Pancreas (tissue), 10 donors: ENCODE measurements around the gene INPP5F. TPM values are rescaled to one million over a fixed set of nuclear protein-coding genes. Genes with fewer than 3 reads are reported as not detected.
A peak's percentile ranks its signal among the peaks of the same experiment; 100 is the strongest.
"Not testable (repeated sequence)": the region's sequence is repeated elsewhere in the genome, so short reads cannot be mapped to it uniquely, and the experiment has no call there.

Experiments
- ATAC-seq, 4 donors: fragments of 200-7000 bp; cut with Tn5 transposase; one replicate each; pipeline versions ENCODE4 v1.8.0 to v1.9.1; 2020; ENCODE audit warnings: mild to moderate bottlenecking in 4 of 4, moderate library complexity in 4 of 4
- DNase-seq, 6 donors: peaks; one replicate each; pipeline ENCODE4 v3.0.0-alpha.2; 2020
- FAIRE-seq: peaks from 2 replicates; lab custom pipeline; 2012; peaks lifted over from hg19 to GRCh38; lab: Jason Lieb, UNC
- H3K27ac ChIP-seq, 4 donors: fragments of 200-600 bp; sonication (generic); 1 replicate in 3 of 4; 2 replicates in 1 of 4; pipeline versions ENCODE4 v1.5.0 to v1.8.0; 2020
- H3K27me3 ChIP-seq, 4 donors: fragments of 200-600 bp; one replicate each; pipeline ENCODE4 v1.8.0; 2021
- H3K36me3 ChIP-seq, 3 donors: fragments of 200-600 bp; sonication (generic) in 1 of 3; one replicate each; pipeline versions ENCODE4 v1.5.0 to v1.8.0; 2020 to 2021
- H3K4me1 ChIP-seq, 3 donors: fragments of 200-600 bp; one replicate each; pipeline ENCODE4 v1.8.0; 2021
- H3K4me3 ChIP-seq, 4 donors: fragments of 200-600 bp; sonication (generic) in 2 of 4; one replicate each; pipeline versions ENCODE4 v1.5.0 to v1.8.0; 2020 to 2021
- H3K9me3 ChIP-seq, 4 donors: fragments of 200-600 bp; one replicate each; pipeline ENCODE4 v1.8.0; 2021
- WGBS, 2 donors: extraction: QIAGEN DNeasy Blood & Tissue Kit; methylation state at CpG; one replicate each; pipeline ENCODE4 v1.1.7; 2013; 5-methylcytosine and 5-hydroxymethylcytosine counted together
- intact Hi-C, 3 donors: fragments of 100-400 bp; cut with DNase I; formaldehyde crosslinking; loops; one replicate each; pipeline versions ENCODE4 v1.11.1 to v1.14.2; 2022
- polyA plus RNA-seq, 2 donors: library from polyadenylated mRNA; stranded (reverse); fragments of 200-250 nt; gene quantifications; one replicate each; pipeline ENCODE4 v1.2.3, GENCODE V29; 2013
- total RNA-seq, 6 donors: library from RNA; stranded (reverse); fragmentation: NEBNext Ultra II Directional in 4 of 6; extraction: Animal tissue kit (Norgen Biotek cat#: 25700) in 4 of 6; gene quantifications; one replicate each; pipeline versions ENCODE4 v1.2.1 to v1.2.4, GENCODE V29; 2021 to 2023
- TF ChIP-seq, protein P1 (sequence below), 4 donors: fragments of 200-600 bp; sonication (generic) in 3 of 4; IDR thresholded peaks; one replicate each; pipeline versions ENCODE4 v1.5.0 to v1.8.0; 2021; ENCODE audit warnings: antibody characterized with exemption in 4 of 4
- donor health status: healthy with polysubstance abuse.
- donor health status: DM: no; HTN: no; CAD: no; lungs with moderate emphysema.
- donor health status: DM: no; HTN: no; CAD: no.
- donor health status: control.
- donor health status: control.
- donor health status: Bipolar disorder and iron deficiency.
- donor health status: DM: yes; HTN: yes; CAD: no.
- donor health status: DM: no; HTN: no; CAD: no.
- donor health status: DM: no; HTN: no; CAD: no.
- donor health status: DM: yes; HTN: yes; CAD: no.

Gene INPP5F
- total and polyA plus RNA-seq, 8 donors = 4.3 to 13.6 (median 4.7) TPM

DNA sequence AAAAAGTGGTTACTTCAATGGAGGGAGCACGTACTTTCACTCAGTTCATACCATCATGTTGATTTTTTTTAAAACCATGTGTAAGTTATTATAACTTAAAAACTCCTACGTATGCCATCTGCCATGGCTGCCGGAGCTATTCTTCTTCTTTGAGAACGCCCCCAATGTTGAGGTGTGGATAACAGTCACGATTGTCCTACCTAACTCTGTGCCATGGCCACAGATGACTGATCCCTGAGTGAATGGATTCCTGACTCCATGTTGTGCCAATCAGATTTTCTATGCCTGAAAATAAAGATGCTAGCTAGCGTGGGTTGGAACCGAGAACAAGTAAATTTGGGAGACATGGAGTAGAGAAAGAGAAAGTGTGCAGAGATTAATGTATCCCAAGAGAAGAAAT lies 141.5 kb downstream of the INPP5F start:
- H3K4me1 ChIP-seq = peaks cover 0 to 17% (median 8%) of the 10 kb centered on the region in 3 donors
- no peak overlapping the region for H3K27ac ChIP-seq
- DNase-seq = no peak
- no peak overlapping the region for H3K4me3 ChIP-seq
- intact Hi-C loops = loop anchor here in 1 of 3 donors (10.0 kb wide), 1 partner anchor 193 kb away; no protein-coding TSS in a partner anchor
- no peaks in the 10 kb centered on the region for H3K9me3 ChIP-seq
- no peaks in the 10 kb centered on the region for H3K36me3 ChIP-seq
- no peak for FAIRE-seq
- ATAC-seq = no peak
- WGBS, 2 donors = 86 to 88% methylated on average over 7 of the region's 7 CpGs
- H3K27me3 ChIP-seq = no peaks in the 10 kb centered on the region
- TF ChIP-seq, protein P1, sequence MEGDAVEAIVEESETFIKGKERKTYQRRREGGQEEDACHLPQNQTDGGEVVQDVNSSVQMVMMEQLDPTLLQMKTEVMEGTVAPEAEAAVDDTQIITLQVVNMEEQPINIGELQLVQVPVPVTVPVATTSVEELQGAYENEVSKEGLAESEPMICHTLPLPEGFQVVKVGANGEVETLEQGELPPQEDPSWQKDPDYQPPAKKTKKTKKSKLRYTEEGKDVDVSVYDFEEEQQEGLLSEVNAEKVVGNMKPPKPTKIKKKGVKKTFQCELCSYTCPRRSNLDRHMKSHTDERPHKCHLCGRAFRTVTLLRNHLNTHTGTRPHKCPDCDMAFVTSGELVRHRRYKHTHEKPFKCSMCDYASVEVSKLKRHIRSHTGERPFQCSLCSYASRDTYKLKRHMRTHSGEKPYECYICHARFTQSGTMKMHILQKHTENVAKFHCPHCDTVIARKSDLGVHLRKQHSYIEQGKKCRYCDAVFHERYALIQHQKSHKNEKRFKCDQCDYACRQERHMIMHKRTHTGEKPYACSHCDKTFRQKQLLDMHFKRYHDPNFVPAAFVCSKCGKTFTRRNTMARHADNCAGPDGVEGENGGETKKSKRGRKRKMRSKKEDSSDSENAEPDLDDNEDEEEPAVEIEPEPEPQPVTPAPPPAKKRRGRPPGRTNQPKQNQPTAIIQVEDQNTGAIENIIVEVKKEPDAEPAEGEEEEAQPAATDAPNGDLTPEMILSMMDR (IDR thresholded peaks at IDR 0.05) = no peak

DNA sequence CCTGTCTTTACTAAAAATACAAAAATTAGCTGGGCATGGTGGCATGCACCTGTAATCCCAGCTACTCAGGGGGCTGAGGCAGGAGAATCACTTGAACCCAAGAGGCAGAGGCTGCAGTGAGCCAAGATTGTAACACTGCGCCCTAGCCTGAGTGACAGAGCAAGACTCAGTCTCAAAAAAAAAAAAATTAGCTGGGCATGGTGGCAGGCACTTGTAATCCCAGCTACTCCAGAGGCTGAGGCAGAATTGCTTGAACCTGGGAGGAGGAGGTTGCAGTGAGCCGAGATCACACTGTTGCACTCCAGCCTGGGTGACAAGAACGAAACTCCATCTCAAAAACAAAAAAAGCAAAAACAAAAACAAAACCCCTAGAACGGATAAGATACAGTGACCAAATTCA lies 143.5 kb downstream of the INPP5F start:
- intact Hi-C loops = loop anchor here in 1 of 3 donors (10.0 kb wide), 1 partner anchor 195 kb away; no protein-coding TSS in a partner anchor
- FAIRE-seq, H3K27ac ChIP-seq, H3K36me3 ChIP-seq, H3K4me3 ChIP-seq, H3K9me3 ChIP-seq, DNase-seq, ATAC-seq, H3K27me3 ChIP-seq: not testable (repeated sequence)
- H3K4me1 ChIP-seq = peaks cover 0 to 23% (median 8%) of the 10 kb centered on the region in 3 donors
- WGBS, 2 donors = 84 to 92% methylated on average over 4 of the region's 4 CpGs

DNA sequence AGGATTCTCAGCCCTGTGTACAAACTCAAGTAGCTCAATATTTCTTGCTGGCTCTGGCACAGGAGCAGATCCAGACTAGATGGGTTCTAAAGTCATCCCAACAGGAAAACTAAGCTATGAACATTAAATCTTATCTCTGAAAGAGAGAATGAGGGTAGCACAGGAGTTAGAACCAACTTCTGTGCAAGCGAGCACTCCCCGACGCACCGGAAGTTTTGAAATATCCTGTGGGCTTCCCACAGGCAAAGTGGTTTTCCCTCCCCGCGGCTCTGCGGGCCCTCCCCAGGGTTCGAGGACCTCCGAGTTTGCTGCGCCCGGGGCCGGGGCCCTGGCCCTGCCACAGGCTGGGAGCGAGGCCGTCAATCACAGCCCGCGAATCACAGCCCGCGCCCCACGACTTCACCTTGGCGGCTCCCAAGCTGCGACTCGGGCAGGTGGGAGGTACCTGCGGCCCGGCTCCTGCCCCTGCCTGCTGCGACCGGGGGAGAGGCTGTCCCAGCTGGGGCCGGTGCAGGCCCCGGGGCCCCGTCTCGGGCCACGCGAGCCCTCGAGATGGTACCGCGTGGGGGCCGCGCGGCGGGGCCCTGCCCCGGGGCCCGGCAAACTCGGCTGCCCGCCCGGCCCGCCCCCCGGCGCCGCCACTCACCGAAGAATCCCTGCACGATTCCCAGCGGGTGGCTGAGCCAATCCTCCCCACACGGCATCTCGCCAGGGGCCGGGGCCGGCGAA lies 146.2 kb downstream of the INPP5F start:
- no peak for FAIRE-seq
- H3K4me1 ChIP-seq = peaks cover 0 to 23% (median 8%) of the 10 kb centered on the region in 3 donors
- intact Hi-C loops = no loop called here

DNA sequence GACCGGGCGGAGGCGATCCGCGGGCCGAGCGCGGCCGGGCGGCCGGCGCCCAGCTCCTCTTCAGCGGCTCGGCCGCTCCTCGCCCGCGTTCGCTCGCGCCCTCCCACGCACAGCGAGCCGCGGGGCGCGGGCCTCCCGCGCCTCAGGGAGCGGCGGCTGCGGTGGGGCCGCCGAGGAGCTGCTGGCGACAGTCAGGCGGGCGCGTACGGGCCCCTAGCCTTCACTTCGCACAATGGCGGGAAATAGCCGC lies 146.7 kb downstream of the INPP5F start, which contains the start of gene MCMBP:
Gene MCMBP (minus strand): TSS at position 234 of the 250 bp plus-strand sequence. CDS start 259 bp downstream, outside the sequence.
- ATAC-seq (peak in 2 of 4 donors; percentile 8 to 39), FAIRE-seq (no peak), DNase-seq (no peak)
- H3K36me3 ChIP-seq = no peaks in the 10 kb centered on the region
- H3K9me3 ChIP-seq = no peaks in the 10 kb centered on the region
- peak within 1 kb of the TSS; percentile 65 to 94 (median 75) for H3K4me3 ChIP-seq
- H3K27me3 ChIP-seq = no peaks in the 10 kb centered on the region
- TF ChIP-seq, protein P1 (IDR thresholded peaks at IDR 0.05) = no peak
- peaks cover 0 to 23% (median 8%) of the 10 kb centered on the region in 3 donors for H3K4me1 ChIP-seq
- peak within 1 kb of the TSS; percentile 58 to 87 (median 79) for H3K27ac ChIP-seq
- intact Hi-C loops = no loop called here
- 1 to 3% methylated on average over 8 to 42 of the region's 42 CpGs for WGBS, 2 donors

More for the DNA sequence above, 146.2 kb downstream of the INPP5F start:
- no peaks in the 10 kb centered on the region for H3K9me3 ChIP-seq
- WGBS, 2 donors = 0 to 1% methylated on average over 34 to 56 of the region's 56 CpGs
- H3K36me3 ChIP-seq = no peaks in the 10 kb centered on the region
- TF ChIP-seq, protein P1 (IDR thresholded peaks at IDR 0.05) = no peak
- peak overlapping the region; percentile 58 to 87 (median 79) for H3K27ac ChIP-seq
- peak overlapping the region; percentile 65 to 94 (median 75) for H3K4me3 ChIP-seq
- ATAC-seq = peak; percentile 56 to 70 (median 68)
- peak; percentile 68 to 90 (median 76) for DNase-seq
- no peaks in the 10 kb centered on the region for H3K27me3 ChIP-seq

DNA sequence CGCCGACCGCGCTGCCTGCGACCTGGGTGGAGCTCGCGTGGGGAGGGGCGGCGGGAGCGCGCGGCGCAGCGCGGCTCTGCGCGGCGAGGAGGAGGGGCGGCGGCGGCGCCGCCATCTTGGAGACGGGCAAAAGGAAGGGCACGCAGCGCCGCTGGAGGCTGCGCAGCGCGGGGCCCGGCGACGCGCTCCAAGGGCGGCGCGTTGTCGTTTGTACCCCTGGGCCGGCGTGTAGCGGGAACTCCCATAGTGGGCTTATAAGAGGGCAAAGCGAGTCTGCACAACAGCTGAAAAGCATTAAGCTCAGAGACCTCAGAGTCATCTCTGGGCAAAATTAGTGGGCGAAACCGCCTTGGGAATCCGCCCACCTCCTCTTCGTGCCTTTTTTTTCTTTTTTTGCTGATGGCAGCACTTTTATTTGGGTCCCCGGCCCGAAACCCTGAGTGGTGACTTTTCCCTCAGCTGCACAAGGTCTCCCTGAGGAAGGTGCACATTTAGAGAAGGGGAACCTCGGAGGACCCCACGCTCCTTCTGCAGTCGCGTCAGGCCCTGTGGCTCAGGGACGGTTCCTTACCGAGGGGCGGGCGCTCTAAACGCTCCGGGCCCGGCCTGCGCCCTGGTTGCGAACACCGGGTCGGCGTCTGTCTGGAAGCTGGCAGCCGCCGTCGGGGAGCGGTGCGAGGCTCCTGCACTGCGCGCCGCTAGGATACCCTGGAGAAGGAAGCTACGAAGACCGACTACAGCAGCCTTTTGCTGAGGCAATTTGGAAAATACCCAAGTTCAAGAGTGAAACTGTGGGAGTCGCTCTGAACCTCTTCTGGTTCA lies 147.2 kb downstream of the INPP5F start:
- ATAC-seq (peak; percentile 94 to 98 (median 96)), FAIRE-seq (no peak), DNase-seq (peak; percentile 86 to 94 (median 88))
- 0% methylated on average over 71 to 75 of the region's 75 CpGs for WGBS, 2 donors
- intact Hi-C loops = no loop called here
- Histone ChIP-seq H3K4me3 (peak overlapping the region; percentile 65 to 94 (median 75)), H3K36me3 (no peaks in the 10 kb centered on the region), H3K27ac (peak overlapping the region; percentile 58 to 87 (median 79)), H3K9me3 (no peaks in the 10 kb centered on the region), H3K27me3 (no peaks in the 10 kb centered on the region), H3K4me1 (peaks cover 0 to 23% (median 8%) of the 10 kb centered on the region in 3 donors)
- TF ChIP-seq, protein P1 (IDR thresholded peaks at IDR 0.05) = no peak
